CD4-positive, alpha-beta memory T cell (primary cell): ENCODE data around the gene KCNN3. TPM values are rescaled to one million over a fixed set of nuclear protein-coding genes. Genes with fewer than 3 reads are reported as not detected.

Experiments used
- CTCF ChIA-PET: fragments of 350-600 bp; sonication (Branson Sonifier 250); formaldehyde crosslinking; loops from one replicate; lab custom pipeline; 2021; ENCODE audit warnings: inconsistent platforms; ENCODE audit not compliant: partially characterized antibody; lab: Charles Lee
- POLR2A ChIA-PET: fragments of 350-600 bp; sonication (Branson Sonifier 250); formaldehyde crosslinking; loops from one replicate; lab custom pipeline; 2021; ENCODE audit not compliant: partially characterized antibody; lab: Charles Lee
- DNase-seq, 5 donors: peaks; one replicate each; pipeline versions ENCODE4 v3.0.0 to v3.0.0-alpha.2; 2020 to 2022; ENCODE audit warnings: mixed read lengths in 1 of 5
- H3K27ac ChIP-seq: one replicate; pipeline ENCODE4 v1.7.0; 2013; ENCODE audit warnings: low read depth, low read length
- H3K27me3 ChIP-seq: 2 replicates; pipeline ENCODE4 v1.7.0; 2013; ENCODE audit warnings: mild to moderate bottlenecking, low read length, moderate library complexity; ENCODE audit not compliant: insufficient read depth
- H3K36me3 ChIP-seq: 2 replicates; pipeline ENCODE4 v1.7.0; 2013; ENCODE audit warnings: mild to moderate bottlenecking, low read length, moderate library complexity; ENCODE audit not compliant: insufficient read depth
- H3K4me1 ChIP-seq: 2 replicates; pipeline ENCODE4 v1.7.0; 2013; ENCODE audit warnings: mild to moderate bottlenecking, low read length, moderate library complexity; ENCODE audit not compliant: insufficient read depth
- H3K4me3 ChIP-seq, 2 donors: one replicate each; pipeline ENCODE4 v1.7.0; 2013; ENCODE audit warnings: low read length in 2 of 2, mild to moderate bottlenecking in 1 of 2
- H3K9me3 ChIP-seq, 2 donors: one replicate each; pipeline ENCODE4 v1.7.0; 2013; ENCODE audit warnings: low read length in 2 of 2, control low read depth in 1 of 2; ENCODE audit not compliant: control insufficient read depth in 1 of 2
- H3K27ac Mint-ChIP-seq, 7 donors: one replicate each; pipeline ENCODE4 v1.8.0; 2020 to 2021; ENCODE audit warnings: mixed read lengths in 7 of 7, mild to moderate bottlenecking in 6 of 7, inconsistent platforms in 3 of 7, moderate library complexity in 3 of 7
- H3K27me3 Mint-ChIP-seq, 2 donors: one replicate each; pipeline ENCODE4 v1.8.0; 2020 to 2021; ENCODE audit warnings: mixed read lengths in 2 of 2
- H3K36me3 Mint-ChIP-seq, 2 donors: one replicate each; pipeline ENCODE4 v1.8.0; 2020 to 2021; ENCODE audit warnings: mixed read lengths in 2 of 2, inconsistent platforms in 1 of 2, mild to moderate bottlenecking in 1 of 2
- H3K4me1 Mint-ChIP-seq, 4 donors: one replicate each; pipeline ENCODE4 v1.8.0; 2020 to 2021; ENCODE audit warnings: mixed read lengths in 4 of 4, mild to moderate bottlenecking in 1 of 4
- H3K4me3 Mint-ChIP-seq, 8 donors: one replicate each; pipeline ENCODE4 v1.8.0; 2020 to 2021; ENCODE audit warnings: mixed read lengths in 8 of 8, mild to moderate bottlenecking in 7 of 8, moderate library complexity in 6 of 8, inconsistent platforms in 3 of 8
- H3K9me3 Mint-ChIP-seq, 8 donors: one replicate each; pipeline ENCODE4 v1.8.0; 2020 to 2021; ENCODE audit warnings: mixed read lengths in 8 of 8, mild to moderate bottlenecking in 5 of 8, inconsistent platforms in 3 of 8, moderate library complexity in 1 of 8
- intact Hi-C: fragments of 100-400 bp; cut with micrococcal nuclease; formaldehyde crosslinking; loops from one replicate; pipeline ENCODE4 v1.15.1; 2023
- polyA plus RNA-seq, 2 donors: library from polyadenylated mRNA; unstranded; fragments of 300-500 nt; fragmentation: Illumina TruSeq; gene quantifications; one replicate each; pipeline ENCODE4 v1.2.3, GENCODE V29; 2021
- total RNA-seq, 2 experiments: library from RNA; stranded (reverse); gene quantifications; one replicate each; pipeline ENCODE4 v1.2.3, GENCODE V29; 2021

KCNN3 gene
- total and polyA plus RNA-seq, 4 experiments from 2014 or later: 0.06 TPM; not detected in 3

GRCh38 chr1:154888757-154889156 is 18.7 kb upstream of the KCNN3 start:
- no peak overlapping the region for H3K27ac Mint-ChIP-seq
- no peak for DNase-seq
- no peak overlapping the region for H3K27ac ChIP-seq
- H3K36me3 ChIP-seq: no peaks in the 10 kb centered on the region
- CTCF ChIA-PET: interaction anchor here (1.6 kb wide), 1 partner anchor 10 kb away, joined by 4 read pairs; no protein-coding TSS in a partner anchor
- intact Hi-C loops: no loop called here
- H3K4me3 ChIP-seq: no peak overlapping the region
- H3K9me3 Mint-ChIP-seq: no peaks in the 10 kb centered on the region
- no peaks in the 10 kb centered on the region for H3K4me1 ChIP-seq
- H3K36me3 Mint-ChIP-seq: no peaks in the 10 kb centered on the region
- no peaks in the 10 kb centered on the region for H3K4me1 Mint-ChIP-seq
- H3K4me3 Mint-ChIP-seq: no peak overlapping the region
- H3K9me3 ChIP-seq: no peaks in the 10 kb centered on the region
- POLR2A ChIA-PET: no interaction called here
- H3K27me3 ChIP-seq: no peaks in the 10 kb centered on the region
- peaks cover 0 to 1% of the 10 kb centered on the region in 2 donors for H3K27me3 Mint-ChIP-seq

- Mint-ChIP-seq H3K9me3 (no peaks in the 10 kb centered on the region), H3K4me1 (no peaks in the 10 kb centered on the region), H3K4me3 (no peak overlapping the region), H3K36me3 (no peaks in the 10 kb centered on the region), H3K27ac (peak overlapping the region in 1 of 7 donors; percentile 6), H3K27me3 (peaks cover 0 to 1% of the 10 kb centered on the region in 2 donors)
- DNase-seq: no peak
- Histone ChIP-seq H3K4me3 (no peak overlapping the region), H3K36me3 (no peaks in the 10 kb centered on the region), H3K27ac (no peak overlapping the region), H3K27me3 (no peaks in the 10 kb centered on the region), H3K4me1 (no peaks in the 10 kb centered on the region), H3K9me3 (no peaks in the 10 kb centered on the region)
- intact Hi-C loops: no loop called here
- ChIA-PET CTCF (no interaction called here), POLR2A (no interaction called here)
Measured at GRCh38 chr1:154886281-154887015, 16.4 kb upstream of the KCNN3 start.

GRCh38 chr1:154884869-154885701 is 15.0 kb upstream of the KCNN3 start:
- peaks cover 0 to 1% of the 10 kb centered on the region in 2 donors for H3K27me3 Mint-ChIP-seq
- H3K9me3 Mint-ChIP-seq: no peaks in the 10 kb centered on the region
- Histone ChIP-seq H3K9me3 (no peaks in the 10 kb centered on the region), H3K27ac (no peak overlapping the region), H3K4me3 (no peak overlapping the region), H3K36me3 (no peaks in the 10 kb centered on the region), H3K4me1 (no peaks in the 10 kb centered on the region), H3K27me3 (no peaks in the 10 kb centered on the region)
- no peak overlapping the region for H3K27ac Mint-ChIP-seq
- H3K4me3 Mint-ChIP-seq: no peak overlapping the region
- H3K4me1 Mint-ChIP-seq: no peaks in the 10 kb centered on the region
- DNase-seq: no peak
- no peaks in the 10 kb centered on the region for H3K36me3 Mint-ChIP-seq
- ChIA-PET CTCF (interaction anchor here (1.0 kb wide), 1 partner anchor 8 kb away, joined by 3 read pairs; no protein-coding TSS in a partner anchor), POLR2A (no interaction called here)
- intact Hi-C loops: no loop called here

GRCh38 chr1:154883919-154884868 is 14.1 kb upstream of the KCNN3 start:
- POLR2A ChIA-PET: no interaction called here
- DNase-seq: no peak
- Histone ChIP-seq H3K36me3 (no peaks in the 10 kb centered on the region), H3K9me3 (no peaks in the 10 kb centered on the region), H3K27me3 (no peaks in the 10 kb centered on the region), H3K4me3 (no peak overlapping the region), H3K4me1 (no peaks in the 10 kb centered on the region), H3K27ac (no peak overlapping the region)
- H3K27ac Mint-ChIP-seq: peak overlapping the region in 1 of 7 donors; percentile 25
- peaks cover 0 to 1% (median 0%) of the 10 kb centered on the region in 8 donors for H3K9me3 Mint-ChIP-seq
- no peaks in the 10 kb centered on the region for H3K4me1 Mint-ChIP-seq
- H3K36me3 Mint-ChIP-seq: no peaks in the 10 kb centered on the region
- intact Hi-C loops: no loop called here
- no peak overlapping the region for H3K4me3 Mint-ChIP-seq
- CTCF ChIA-PET: interaction anchor here (1.0 kb wide), 1 partner anchor 8 kb away, joined by 3 read pairs; no protein-coding TSS in a partner anchor
- peaks cover 0 to 1% of the 10 kb centered on the region in 2 donors for H3K27me3 Mint-ChIP-seq

GRCh38 chr1:154881820-154882535 is 11.9 kb upstream of the KCNN3 start:
- intact Hi-C loops: no loop called here
- Mint-ChIP-seq H3K36me3 (no peaks in the 10 kb centered on the region), H3K27ac (no peak overlapping the region), H3K9me3 (peaks cover 0 to 2% (median 0%) of the 10 kb centered on the region in 8 donors), H3K4me3 (no peak overlapping the region), H3K27me3 (peaks cover 0 to 1% of the 10 kb centered on the region in 2 donors), H3K4me1 (no peaks in the 10 kb centered on the region)
- Histone ChIP-seq H3K4me3 (no peak overlapping the region), H3K27me3 (no peaks in the 10 kb centered on the region), H3K36me3 (no peaks in the 10 kb centered on the region), H3K4me1 (no peaks in the 10 kb centered on the region), H3K9me3 (no peaks in the 10 kb centered on the region), H3K27ac (no peak overlapping the region)
- ChIA-PET POLR2A (interaction anchor here (1.7 kb wide), 1 partner anchor 62 kb away, joined by 4 read pairs; no protein-coding TSS in a partner anchor), CTCF (interaction anchor here (1.1 to 2.9 kb wide), 5 partner anchors 10 to 322 kb away, joined by 3 to 13 read pairs (median 4); no protein-coding TSS in a partner anchor)
- DNase-seq: no peak

DNA sequence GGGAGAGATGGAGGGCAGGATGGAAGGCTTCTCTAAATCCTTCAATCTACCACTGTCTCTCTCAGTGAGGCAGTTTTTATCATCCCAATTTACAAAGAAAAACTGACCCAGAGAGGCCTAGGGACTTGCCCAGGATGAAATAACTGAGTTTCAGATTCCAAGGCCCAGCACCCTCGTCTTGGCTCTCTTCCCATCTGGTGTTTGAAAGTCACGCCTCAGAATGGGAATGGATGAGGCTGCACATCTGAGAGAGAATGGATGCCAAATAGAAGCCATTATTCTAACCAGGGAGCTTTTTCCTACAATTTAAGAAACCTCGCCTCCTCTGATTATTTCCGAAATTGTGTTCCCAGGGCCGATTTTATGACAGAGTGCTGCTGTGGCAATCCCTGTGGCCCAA is 10.6 kb upstream of the KCNN3 start:
- H3K27ac ChIP-seq: no peak overlapping the region
- no peak overlapping the region for H3K4me3 ChIP-seq
- no peaks in the 10 kb centered on the region for H3K27me3 ChIP-seq
- POLR2A ChIA-PET: interaction anchor here (1.7 kb wide), 1 partner anchor 63 kb away, joined by 4 read pairs; no protein-coding TSS in a partner anchor
- H3K27me3 Mint-ChIP-seq: peaks cover 0 to 1% of the 10 kb centered on the region in 2 donors
- H3K4me1 ChIP-seq: no peaks in the 10 kb centered on the region
- H3K36me3 ChIP-seq: no peaks in the 10 kb centered on the region
- CTCF ChIA-PET: interaction anchor here (1.1 to 2.9 kb wide), 2 partner anchors 40 to 320 kb away, joined by 3 to 13 read pairs; no protein-coding TSS in a partner anchor
- DNase-seq: no peak
- H3K36me3 Mint-ChIP-seq: no peaks in the 10 kb centered on the region
- H3K9me3 Mint-ChIP-seq: peaks cover 0 to 2% (median 0%) of the 10 kb centered on the region in 8 donors
- H3K9me3 ChIP-seq: no peaks in the 10 kb centered on the region
- intact Hi-C loops: no loop called here
- H3K27ac Mint-ChIP-seq: no peak overlapping the region
- H3K4me1 Mint-ChIP-seq: no peaks in the 10 kb centered on the region
- H3K4me3 Mint-ChIP-seq: no peak overlapping the region
